WERI-Rb-1 (cell line): ENCODE measurements around the gene CEP44.

ENCODE experiments used
- DNase-seq: peaks from one replicate; pipeline ENCODE4 v3.0.0-alpha.2; 2020
- H3K27ac ChIP-seq: fragments of 250-450 bp; sonication (Bioruptor Pico); 2 replicates; pipeline ENCODE4 v1.5.1; 2020; ENCODE audit warnings: mild to moderate bottlenecking, moderate library complexity
- H3K27me3 ChIP-seq: fragments of 250-450 bp; sonication (Bioruptor Pico); 2 replicates; pipeline ENCODE4 v1.5.1; 2021; ENCODE audit warnings: mild to moderate bottlenecking, low read depth, moderate library complexity; ENCODE audit not compliant: insufficient read depth, severe bottlenecking
- H3K36me3 ChIP-seq: fragments of 250-450 bp; sonication (Bioruptor Pico); 2 replicates; pipeline ENCODE4 v1.5.1; 2020; ENCODE audit warnings: mild to moderate bottlenecking, moderate library complexity
- H3K4me3 ChIP-seq: 2 replicates; pipeline ENCODE4 v1.5.1; 2011; ENCODE audit warnings: low read depth, mild to moderate bottlenecking, control low read depth, low read length
- H3K9me3 ChIP-seq: fragments of 250-450 bp; sonication (Bioruptor Pico); 2 replicates; pipeline ENCODE4 v1.5.1; 2021; ENCODE audit warnings: mild to moderate bottlenecking, moderate library complexity; ENCODE audit not compliant: severe bottlenecking
- TF ChIP-seq, protein P1 (sequence below): IDR thresholded peaks from 2 replicates; pipeline ENCODE4 v1.5.1; 2011; ENCODE audit warnings: low read depth, mild to moderate bottlenecking, control low read depth, inconsistent platforms, low read length

Gene CEP44

GRCh38 chr4:174317531-174317930 is 33.8 kb downstream of the CEP44 start:
- no peak overlapping the region for H3K27ac ChIP-seq
- H3K36me3 ChIP-seq, result peaks cover 15% of the 10 kb centered on the region
- H3K4me3 ChIP-seq, result no peak overlapping the region
- no peak for DNase-seq
- TF ChIP-seq, protein P1, sequence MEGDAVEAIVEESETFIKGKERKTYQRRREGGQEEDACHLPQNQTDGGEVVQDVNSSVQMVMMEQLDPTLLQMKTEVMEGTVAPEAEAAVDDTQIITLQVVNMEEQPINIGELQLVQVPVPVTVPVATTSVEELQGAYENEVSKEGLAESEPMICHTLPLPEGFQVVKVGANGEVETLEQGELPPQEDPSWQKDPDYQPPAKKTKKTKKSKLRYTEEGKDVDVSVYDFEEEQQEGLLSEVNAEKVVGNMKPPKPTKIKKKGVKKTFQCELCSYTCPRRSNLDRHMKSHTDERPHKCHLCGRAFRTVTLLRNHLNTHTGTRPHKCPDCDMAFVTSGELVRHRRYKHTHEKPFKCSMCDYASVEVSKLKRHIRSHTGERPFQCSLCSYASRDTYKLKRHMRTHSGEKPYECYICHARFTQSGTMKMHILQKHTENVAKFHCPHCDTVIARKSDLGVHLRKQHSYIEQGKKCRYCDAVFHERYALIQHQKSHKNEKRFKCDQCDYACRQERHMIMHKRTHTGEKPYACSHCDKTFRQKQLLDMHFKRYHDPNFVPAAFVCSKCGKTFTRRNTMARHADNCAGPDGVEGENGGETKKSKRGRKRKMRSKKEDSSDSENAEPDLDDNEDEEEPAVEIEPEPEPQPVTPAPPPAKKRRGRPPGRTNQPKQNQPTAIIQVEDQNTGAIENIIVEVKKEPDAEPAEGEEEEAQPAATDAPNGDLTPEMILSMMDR, result no peak
- H3K27me3 ChIP-seq, result no peaks in the 10 kb centered on the region
- no peaks in the 10 kb centered on the region for H3K9me3 ChIP-seq

DNA sequence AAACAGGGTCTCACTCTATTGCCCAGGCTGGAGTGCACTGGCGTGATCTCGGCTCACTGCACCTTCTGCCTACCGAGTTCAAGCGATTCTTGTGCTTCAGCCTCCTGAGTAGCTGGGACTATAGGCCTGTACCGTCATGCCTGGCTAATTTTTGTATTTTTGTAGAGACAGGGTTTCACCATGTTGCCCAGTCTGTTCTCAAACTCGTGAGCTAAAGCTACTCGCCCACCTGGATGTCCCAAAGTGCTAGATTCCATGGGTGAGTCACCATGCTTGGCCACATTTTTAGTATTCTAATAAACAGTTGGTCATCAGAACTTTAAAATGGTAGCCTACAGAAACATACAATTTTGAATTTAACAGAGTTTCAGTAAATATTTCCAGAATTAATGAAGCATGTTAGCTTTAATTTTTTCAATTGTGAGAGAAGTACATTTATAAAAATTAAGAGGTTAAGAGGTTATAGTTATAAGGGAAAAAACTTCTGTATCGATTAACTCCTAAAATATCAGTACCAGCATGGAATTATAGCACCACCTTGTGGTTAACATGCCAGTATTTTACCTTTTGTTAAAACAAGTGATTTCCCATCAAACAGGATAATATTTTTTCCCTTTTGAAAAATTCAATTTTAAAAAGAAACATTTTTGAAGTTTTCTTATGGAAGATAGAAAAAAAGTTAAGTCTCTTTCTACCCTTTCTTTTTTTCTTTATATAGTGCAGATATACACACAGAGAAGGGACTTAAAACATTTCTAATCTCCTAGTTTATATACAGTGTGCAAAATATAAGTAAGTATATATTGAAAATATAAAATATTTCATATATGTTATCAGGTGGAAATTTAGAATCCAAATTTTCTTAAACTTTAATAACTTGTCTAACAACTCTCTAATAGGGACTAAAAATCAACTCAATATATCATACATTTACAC is 35.4 kb downstream of the CEP44 start:
- Histone ChIP-seq H3K36me3 (peaks cover 15% of the 10 kb centered on the region), H3K9me3 (no peaks in the 10 kb centered on the region), H3K4me3 (no peak overlapping the region), H3K27me3 (no peaks in the 10 kb centered on the region), H3K27ac (no peak overlapping the region)
- DNase-seq, result no peak
- TF ChIP-seq, protein P1, result peak; percentile 35

DNA sequence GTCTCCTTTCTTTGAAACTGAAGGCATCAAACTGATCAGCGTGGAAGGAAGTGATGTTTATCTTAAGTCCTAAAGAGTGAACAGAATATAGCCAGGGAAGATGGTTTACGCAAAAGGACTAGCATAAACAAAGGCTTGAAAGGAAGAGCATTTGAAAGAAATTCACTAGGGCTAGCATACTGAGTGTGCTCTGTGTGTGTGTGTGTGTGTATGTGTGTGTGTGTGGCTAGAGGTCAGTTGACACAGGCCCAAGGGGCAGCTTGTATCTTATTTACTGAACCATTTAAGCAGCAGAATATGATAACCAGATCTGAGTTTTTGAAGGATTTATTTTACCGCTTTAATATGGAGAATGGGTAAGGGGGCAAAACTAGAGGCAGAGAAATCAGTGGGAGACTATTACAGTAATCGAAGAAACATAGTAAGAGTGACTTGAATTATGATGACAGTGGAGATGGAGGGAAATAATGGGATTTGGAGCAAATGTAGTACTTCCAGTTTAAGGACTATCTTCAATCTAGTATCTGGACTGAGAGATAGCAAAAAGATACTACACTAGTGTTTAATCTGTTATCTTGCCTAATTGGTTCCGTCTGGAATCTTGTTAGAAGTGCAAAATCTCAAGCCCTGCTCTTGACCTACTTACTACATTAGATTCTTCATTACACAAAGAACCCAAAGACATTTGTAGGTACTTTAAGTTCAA is 36.9 kb downstream of the CEP44 start:
- no peaks in the 10 kb centered on the region for H3K27me3 ChIP-seq
- no peak overlapping the region for H3K4me3 ChIP-seq
- no peak for DNase-seq
- TF ChIP-seq, protein P1, result no peak
- H3K9me3 ChIP-seq, result no peaks in the 10 kb centered on the region
- peaks cover 15% of the 10 kb centered on the region for H3K36me3 ChIP-seq
- no peak overlapping the region for H3K27ac ChIP-seq

GRCh38 chr4:174324236-174324635 is 40.5 kb downstream of the CEP44 start:
- no peaks in the 10 kb centered on the region for H3K27me3 ChIP-seq
- H3K4me3 ChIP-seq, result no peak overlapping the region
- DNase-seq, result no peak
- no peaks in the 10 kb centered on the region for H3K9me3 ChIP-seq
- TF ChIP-seq, protein P1, result no peak
- peaks cover 5% of the 10 kb centered on the region; the same call in 1 of the 2 replicates for H3K36me3 ChIP-seq
- no peak overlapping the region for H3K27ac ChIP-seq

GRCh38 chr4:174324725-174325124 is 41.0 kb downstream of the CEP44 start:
- TF ChIP-seq, protein P1, result no peak
- no peaks in the 10 kb centered on the region for H3K9me3 ChIP-seq
- no peak for DNase-seq
- H3K27ac ChIP-seq, result no peak overlapping the region
- no peak overlapping the region for H3K4me3 ChIP-seq
- H3K27me3 ChIP-seq, result no peaks in the 10 kb centered on the region
- H3K36me3 ChIP-seq, result peaks cover 3% of the 10 kb centered on the region; the same call in 1 of the 2 replicates
